GM20431 (cell line): ENCODE data around the gene PRKN.

Source experiments
- in situ Hi-C: fragments of 300-500 bp; cut with MseI, MboI; formaldehyde crosslinking; loops from one replicate; pipeline ENCODE4 v1.15.0; 2020; ENCODE audit warnings: low sequenced_read_pairs; ENCODE audit not compliant: unreplicated experiment

Gene PRKN

GRCh38 chr6:162267126-162267525, 460.4 kb downstream of the PRKN start:
- in situ Hi-C loops: no loop called here

GRCh38 chr6:162264581-162264980, 463.0 kb downstream of the PRKN start:
- in situ Hi-C loops: no loop called here

- in situ Hi-C loops: no loop called here
These were observed 464.9 kb downstream of the PRKN start for GRCh38 chr6:162262466-162263196.

- in situ Hi-C loops: no loop called here
These were observed 466.0 kb downstream of the PRKN start for GRCh38 chr6:162261598-162261997.

- in situ Hi-C loops: no loop called here
These were observed 467.5 kb downstream of the PRKN start for GRCh38 chr6:162260027-162260426.

- in situ Hi-C loops: no loop called here
These were observed 468.9 kb downstream of the PRKN start for GRCh38 chr6:162258647-162259046.

GRCh38 chr6:162256361-162256760, 471.2 kb downstream of the PRKN start:
- in situ Hi-C loops: no loop called here

GRCh38 chr6:162251257-162251656, 476.3 kb downstream of the PRKN start:
- in situ Hi-C loops: no loop called here

- in situ Hi-C loops: no loop called here
These were observed 477.5 kb downstream of the PRKN start for GRCh38 chr6:162249907-162250642.

- in situ Hi-C loops: no loop called here
These were observed 481.6 kb downstream of the PRKN start for GRCh38 chr6:162245830-162246420.

- in situ Hi-C loops: no loop called here
These were observed 483.5 kb downstream of the PRKN start for GRCh38 chr6:162244031-162244430.

- in situ Hi-C loops: no loop called here
These were observed 484.7 kb downstream of the PRKN start for GRCh38 chr6:162242915-162243314.

- in situ Hi-C loops: no loop called here
These were observed 488.2 kb downstream of the PRKN start for GRCh38 chr6:162239330-162239729.

GRCh38 chr6:162238675-162239074, 488.9 kb downstream of the PRKN start:
- in situ Hi-C loops: no loop called here

- in situ Hi-C loops: no loop called here
These were observed 490.2 kb downstream of the PRKN start for GRCh38 chr6:162237331-162237730.

GRCh38 chr6:162234631-162235030, 492.9 kb downstream of the PRKN start:
- in situ Hi-C loops: no loop called here

GRCh38 chr6:162230147-162230752, 497.3 kb downstream of the PRKN start:
- in situ Hi-C loops: no loop called here

- in situ Hi-C loops: no loop called here
These were observed 498.5 kb downstream of the PRKN start for GRCh38 chr6:162229093-162229492.

- in situ Hi-C loops: no loop called here
These were observed 500.8 kb downstream of the PRKN start for GRCh38 chr6:162226803-162227202.

GRCh38 chr6:162222521-162222920, 505.0 kb downstream of the PRKN start:
- in situ Hi-C loops: no loop called here

- in situ Hi-C loops: no loop called here
These were observed 506.7 kb downstream of the PRKN start for GRCh38 chr6:162220876-162221275.
